ENCODE results near the gene ZNF419.
"Not testable (repeated sequence)": the region's sequence is repeated elsewhere in the genome, so short reads cannot be mapped to it uniquely, and the experiment has no call there.

The ZNF419 gene

DNA sequence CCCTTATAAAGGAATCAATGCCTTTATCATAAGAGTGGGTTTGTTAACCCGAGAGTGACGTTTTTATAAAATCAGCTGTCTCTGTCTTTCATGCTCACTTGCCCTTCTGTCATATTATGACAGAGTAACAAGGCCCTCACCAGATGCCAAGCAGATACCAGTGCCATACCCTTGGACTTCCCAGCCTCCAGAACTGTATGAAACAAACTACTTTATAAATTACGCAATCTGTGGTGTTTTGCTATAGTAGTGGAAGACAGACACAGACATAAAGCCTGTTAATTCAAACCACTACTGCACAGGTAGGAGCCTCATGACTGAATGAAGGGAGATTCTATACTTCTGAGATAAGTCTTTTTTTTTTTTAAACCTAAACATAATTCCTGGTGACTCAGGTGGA lies 35.2 kb upstream of the ZNF419 start:
- no peaks in the 10 kb centered on the region for H3K27me3 ChIP-seq
- H3K4me1 ChIP-seq (ENCODE audit: control insufficient read depth in 1 of 2, insufficient read depth in 1 of 2, low read depth in 1 of 2, low read length in 1 of 2): no peaks in the 10 kb centered on the region
- no peak overlapping the region for H3K27ac ChIP-seq
- H3K9me3 ChIP-seq: peaks cover 16% of the 10 kb centered on the region
- no peak for TF ChIP-seq CTCF (IDR thresholded peaks at IDR 0.05)
- no peak overlapping the region for H3K4me3 ChIP-seq (ENCODE audit: low read depth in 1 of 2, low read length in 1 of 2)
- H3K36me3 ChIP-seq: no peaks in the 10 kb centered on the region

GRCh38 chr19:57465680-57466381 lies 21.7 kb upstream of the ZNF419 start:
- H3K27me3 ChIP-seq: no peaks in the 10 kb centered on the region
- H3K4me3 ChIP-seq (ENCODE audit: low read depth in 1 of 2, low read length in 1 of 2): no peak overlapping the region
- no peaks in the 10 kb centered on the region for H3K4me1 ChIP-seq (ENCODE audit: control insufficient read depth in 1 of 2, insufficient read depth in 1 of 2, low read depth in 1 of 2, low read length in 1 of 2)
- no peak overlapping the region for H3K27ac ChIP-seq
- H3K36me3 ChIP-seq: no peaks in the 10 kb centered on the region
- no peak for TF ChIP-seq CTCF (IDR thresholded peaks at IDR 0.05)
- H3K9me3 ChIP-seq: peaks cover 9% of the 10 kb centered on the region

DNA sequence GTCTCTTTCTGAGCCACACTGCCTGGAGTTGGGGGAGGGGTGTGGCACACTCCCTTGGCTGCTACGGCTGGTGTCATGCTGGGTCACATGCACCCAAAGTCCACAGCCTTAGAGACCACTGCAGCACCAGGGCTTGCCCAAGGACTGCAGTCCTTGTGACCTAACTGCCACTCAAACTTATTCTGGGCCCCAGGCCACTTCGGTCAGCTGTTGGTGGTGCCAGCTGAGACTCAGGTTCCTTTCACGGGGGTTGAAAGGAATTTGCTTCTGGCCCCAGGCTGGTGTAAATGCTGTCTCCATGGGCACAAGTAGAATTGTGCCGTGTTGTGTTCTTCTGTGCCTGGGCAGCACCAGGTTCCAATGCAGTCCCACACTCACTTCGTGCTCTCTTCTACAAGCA lies 21.1 kb upstream of the ZNF419 start:
- Histone ChIP-seq H3K27ac (no peak overlapping the region), H3K27me3 (no peaks in the 10 kb centered on the region), H3K4me3 (ENCODE audit: low read depth in 1 of 2, low read length in 1 of 2) (no peak overlapping the region), H3K9me3 (peaks cover 12% of the 10 kb centered on the region), H3K4me1 (ENCODE audit: control insufficient read depth in 1 of 2, insufficient read depth in 1 of 2, low read depth in 1 of 2, low read length in 1 of 2) (no peaks in the 10 kb centered on the region), H3K36me3 (no peaks in the 10 kb centered on the region)
- TF ChIP-seq CTCF (IDR thresholded peaks at IDR 0.05): no peak

DNA sequence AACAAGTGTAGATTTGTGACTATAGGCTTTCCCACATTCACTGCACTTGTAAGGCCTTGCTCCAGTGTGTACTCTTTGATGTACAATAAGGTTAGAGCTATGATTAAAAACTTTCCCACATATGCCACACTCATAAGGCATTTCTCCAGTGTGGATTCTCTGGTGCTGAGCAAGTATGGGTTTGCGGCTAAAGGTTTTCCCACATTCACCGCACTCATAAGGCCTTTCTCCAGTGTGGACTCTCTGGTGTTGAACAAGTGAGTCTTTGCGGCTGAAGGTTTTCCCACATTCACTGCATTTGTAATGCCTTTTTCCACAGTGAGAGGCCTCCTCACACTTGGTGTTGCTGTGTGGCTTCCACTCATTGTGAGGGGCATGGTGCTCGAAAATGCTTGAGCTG lies 13.9 kb upstream of the ZNF419 start:
- H3K36me3 ChIP-seq: no peaks in the 10 kb centered on the region
- peaks cover 10 to 13% of the 10 kb centered on the region in 2 experiments for H3K4me1 ChIP-seq (ENCODE audit: control insufficient read depth in 1 of 2, insufficient read depth in 1 of 2, low read depth in 1 of 2, low read length in 1 of 2)
- H3K27ac ChIP-seq: no peak overlapping the region
- H3K27me3 ChIP-seq: no peaks in the 10 kb centered on the region
- H3K4me3 ChIP-seq (ENCODE audit: low read depth in 1 of 2, low read length in 1 of 2): no peak overlapping the region
- no peak for TF ChIP-seq CTCF (IDR thresholded peaks at IDR 0.05)
- H3K9me3 ChIP-seq: peaks cover 45% of the 10 kb centered on the region

- H3K27me3 ChIP-seq: no peaks in the 10 kb centered on the region
- peaks cover 43% of the 10 kb centered on the region for H3K9me3 ChIP-seq
- H3K27ac ChIP-seq: peak within 1 kb of the TSS; percentile 58
- peaks cover 10 to 13% of the 10 kb centered on the region in 2 experiments for H3K4me1 ChIP-seq (ENCODE audit: control insufficient read depth in 1 of 2, insufficient read depth in 1 of 2, low read depth in 1 of 2, low read length in 1 of 2)
- H3K36me3 ChIP-seq: no peaks in the 10 kb centered on the region
- H3K4me3 ChIP-seq (ENCODE audit: low read depth in 1 of 2, low read length in 1 of 2): peak within 1 kb of the TSS; percentile 67 to 72
- peak; percentile 9 for TF ChIP-seq CTCF (IDR thresholded peaks at IDR 0.05)
Observed at GRCh38 chr19:57477191-57478008, 10.2 kb upstream of the ZNF419 start, which contains the start of gene ZNF772. Gene ZNF772 (minus strand): TSS chr19:57477566. CDS start chr19:57477309, 257 bp downstream.

DNA sequence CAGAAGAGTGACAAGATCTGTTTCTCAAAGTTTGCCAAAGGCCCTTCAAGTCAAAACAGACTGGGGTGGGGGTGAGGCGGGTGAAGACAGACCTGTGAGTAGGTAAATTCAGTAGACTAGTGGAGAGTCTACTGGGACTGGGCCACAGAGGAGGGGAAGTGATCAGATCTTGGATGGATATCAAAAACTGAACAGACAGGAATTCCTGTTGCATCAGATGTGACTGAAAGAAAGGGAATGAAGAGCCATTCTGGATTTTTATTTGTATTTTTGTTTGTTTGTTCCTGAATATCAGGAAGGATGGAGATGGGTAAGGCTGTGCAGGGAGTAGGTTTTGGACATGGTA lies 722 bp downstream of the ZNF419 start:
- not testable (repeated sequence) for H3K27ac ChIP-seq; H3K36me3 ChIP-seq; H3K9me3 ChIP-seq; H3K27me3 ChIP-seq; H3K4me1 ChIP-seq (ENCODE audit: control insufficient read depth in 1 of 2, insufficient read depth in 1 of 2, low read depth in 1 of 2, low read length in 1 of 2); H3K4me3 ChIP-seq (ENCODE audit: low read depth in 1 of 2, low read length in 1 of 2)

- not testable (repeated sequence) for H3K27me3 ChIP-seq; H3K27ac ChIP-seq; H3K4me1 ChIP-seq (ENCODE audit: control insufficient read depth in 1 of 2, insufficient read depth in 1 of 2, low read depth in 1 of 2, low read length in 1 of 2); H3K36me3 ChIP-seq
- Histone ChIP-seq H3K9me3 (peaks cover 16% of the 10 kb centered on the region), H3K4me3 (ENCODE audit: low read depth in 1 of 2, low read length in 1 of 2) (peak overlapping the region; percentile 61 to 65)
Observed at GRCh38 chr19:57499332-57499679, 11.8 kb downstream of the ZNF419 start.

DNA sequence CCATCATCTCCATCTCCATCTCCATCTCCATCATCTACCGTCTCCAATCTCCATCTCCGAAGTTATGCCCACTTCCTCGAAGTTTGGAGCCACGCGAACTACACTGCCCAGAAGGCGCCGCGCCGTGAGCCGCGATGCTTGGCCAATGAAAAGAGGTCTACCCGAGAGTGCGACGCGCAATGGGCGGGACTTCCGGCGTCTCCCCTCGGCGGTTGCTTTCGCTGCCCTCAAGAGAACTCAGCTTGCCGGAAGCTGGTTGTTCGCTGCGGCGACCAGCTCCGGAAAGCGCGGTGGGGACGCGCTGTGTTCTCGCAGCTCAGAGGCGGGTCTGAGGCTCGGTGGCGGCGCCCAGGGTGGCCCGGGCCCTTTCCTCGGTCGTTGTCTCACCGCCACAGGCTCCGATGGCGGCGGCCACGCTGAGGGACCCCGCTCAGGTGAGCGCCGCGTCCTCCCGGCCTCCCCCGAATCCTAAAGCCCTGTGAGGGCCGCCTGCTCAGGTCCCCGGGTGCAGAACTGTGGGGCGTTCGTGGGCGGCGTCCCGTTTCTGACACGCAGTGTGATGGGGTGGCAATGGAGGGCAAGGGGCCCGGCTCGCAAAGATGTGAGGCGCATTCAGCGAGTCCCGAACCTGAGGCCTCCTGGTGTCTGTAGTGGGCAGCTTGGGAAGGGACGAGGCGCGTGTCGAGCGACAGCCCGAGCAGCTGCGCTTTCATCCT lies 12.3 kb downstream of the ZNF419 start, which contains the start of gene ZNF773:
Gene ZNF773 (plus strand): TSS at position 259 of the 716 bp plus-strand sequence. CDS start 143 bp downstream, at position 402.
- Histone ChIP-seq H3K9me3 (peaks cover 15% of the 10 kb centered on the region), H3K27ac (peak within 1 kb of the TSS; percentile 63), H3K4me3 (ENCODE audit: low read depth in 1 of 2, low read length in 1 of 2) (peak within 1 kb of the TSS; percentile 61 to 65)
- not testable (repeated sequence) for H3K36me3 ChIP-seq; H3K27me3 ChIP-seq; H3K4me1 ChIP-seq (ENCODE audit: control insufficient read depth in 1 of 2, insufficient read depth in 1 of 2, low read depth in 1 of 2, low read length in 1 of 2)

All from neutrophil (primary cell).